H1 (cell line): ENCODE measurements around the gene CHAD.

Experiments
- CEBPB ChIP-seq: IDR thresholded peaks from 2 replicates; pipeline ENCODE4 v1.6.1; 2012; ENCODE audit warnings: low read depth, low read length
- EGR1 ChIP-seq: IDR thresholded peaks from 2 replicates; pipeline ENCODE4 v1.6.1; 2011; ENCODE audit warnings: low read depth, low read length, borderline replicate concordance
- EP300 ChIP-seq, 2 experiments: IDR thresholded peaks; 1 replicate in 1 of 2; 2 replicates in 1 of 2; pipeline ENCODE4 v1.6.1; 2011 to 2012; ENCODE audit warnings: low read depth in 2 of 2, low read length in 2 of 2, mild to moderate bottlenecking in 2 of 2, borderline replicate concordance in 1 of 2, inconsistent platforms in 1 of 2, moderate library complexity in 1 of 2
- EZH2 ChIP-seq: fragments of 200-600 bp; sonication (generic); IDR thresholded peaks from 2 replicates; pipeline ENCODE4 v1.7.1; 2012; ENCODE audit warnings: low read depth, mild to moderate bottlenecking, moderate library complexity, low read length, inconsistent platforms; ENCODE audit not compliant: severe bottlenecking
- GABPA ChIP-seq: IDR thresholded peaks from 2 replicates; pipeline ENCODE4 v1.6.1; 2011; ENCODE audit warnings: mild to moderate bottlenecking, low read length, moderate library complexity, borderline replicate concordance; ENCODE audit not compliant: insufficient read depth
- JUN ChIP-seq: IDR thresholded peaks from 2 replicates; pipeline ENCODE4 v1.6.1; 2011; ENCODE audit warnings: low read depth, mild to moderate bottlenecking, improper control_type of control experiment, low read length
- NRF1 ChIP-seq: IDR thresholded peaks from 2 replicates; pipeline ENCODE4 v1.6.1; 2011; ENCODE audit warnings: mild to moderate bottlenecking, low read depth, low read length, improper control_type of control experiment
- POLR2A ChIP-seq, 2 experiments: IDR thresholded peaks; 1 replicate in 1 of 2; 2 replicates in 1 of 2; pipeline ENCODE4 v1.6.1; 2011; ENCODE audit warnings: low read depth in 2 of 2, low read length in 2 of 2, mild to moderate bottlenecking in 2 of 2; ENCODE audit errors: control extremely low read depth in 1 of 2
- POLR2AphosphoS5 ChIP-seq: IDR thresholded peaks from 2 replicates; pipeline ENCODE4 v1.6.1; 2011; ENCODE audit warnings: low read depth, low read length
- SAP30 ChIP-seq: fragments of 300-600 bp; sonication (generic); IDR thresholded peaks from 2 replicates; pipeline ENCODE4 v1.7.1; 2012; ENCODE audit warnings: low read length, moderate library complexity, mild to moderate bottlenecking, inconsistent platforms; ENCODE audit not compliant: insufficient read depth, insufficient replicate concordance
- SP4 ChIP-seq: IDR thresholded peaks from 2 replicates; pipeline ENCODE4 v1.6.1; 2012; ENCODE audit warnings: low read length, inconsistent platforms
- SUZ12 ChIP-seq: fragments of 200-600 bp; sonication (generic); IDR thresholded peaks from 2 replicates; pipeline ENCODE4 v1.6.1; 2012; ENCODE audit warnings: mild to moderate bottlenecking, inconsistent platforms, low read length, moderate library complexity, mixed read lengths
- TCF12 ChIP-seq: IDR thresholded peaks from 2 replicates; pipeline ENCODE4 v1.6.1; 2011; ENCODE audit warnings: low read depth, mild to moderate bottlenecking, low read length
- TF ChIP-seq, protein P1 (sequence below), 3 experiments: IDR thresholded peaks; 1 replicate in 2 of 3; 2 replicates in 1 of 3; pipeline versions ENCODE4 v1.5.1 to v1.6.1; 2011; ENCODE audit warnings: low read length in 3 of 3, mild to moderate bottlenecking in 3 of 3, inconsistent platforms in 2 of 3, low read depth in 1 of 3, moderate library complexity in 1 of 3; ENCODE audit not compliant: insufficient read depth in 1 of 3; ENCODE audit errors: control extremely low read depth in 1 of 3

DNA sequence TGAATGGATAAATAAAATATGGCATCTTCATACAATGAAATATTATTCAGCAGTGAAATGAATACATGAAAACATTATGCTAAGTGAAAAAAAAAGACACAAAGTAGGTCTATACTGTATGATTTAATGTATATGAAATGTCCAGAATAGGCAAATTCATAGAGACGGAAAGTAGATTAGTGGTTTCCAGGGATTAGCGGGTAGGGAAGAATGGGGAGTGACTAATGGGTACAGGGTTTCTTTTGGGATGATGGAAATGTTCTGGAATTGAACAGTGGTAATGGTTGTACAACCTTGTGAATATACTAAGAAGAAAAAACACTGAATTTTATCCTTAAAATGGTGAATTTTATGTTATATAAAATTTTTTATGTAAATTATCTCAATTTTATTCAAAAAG is 31.0 kb upstream of the CHAD start:
- TF ChIP-seq, protein P1, sequence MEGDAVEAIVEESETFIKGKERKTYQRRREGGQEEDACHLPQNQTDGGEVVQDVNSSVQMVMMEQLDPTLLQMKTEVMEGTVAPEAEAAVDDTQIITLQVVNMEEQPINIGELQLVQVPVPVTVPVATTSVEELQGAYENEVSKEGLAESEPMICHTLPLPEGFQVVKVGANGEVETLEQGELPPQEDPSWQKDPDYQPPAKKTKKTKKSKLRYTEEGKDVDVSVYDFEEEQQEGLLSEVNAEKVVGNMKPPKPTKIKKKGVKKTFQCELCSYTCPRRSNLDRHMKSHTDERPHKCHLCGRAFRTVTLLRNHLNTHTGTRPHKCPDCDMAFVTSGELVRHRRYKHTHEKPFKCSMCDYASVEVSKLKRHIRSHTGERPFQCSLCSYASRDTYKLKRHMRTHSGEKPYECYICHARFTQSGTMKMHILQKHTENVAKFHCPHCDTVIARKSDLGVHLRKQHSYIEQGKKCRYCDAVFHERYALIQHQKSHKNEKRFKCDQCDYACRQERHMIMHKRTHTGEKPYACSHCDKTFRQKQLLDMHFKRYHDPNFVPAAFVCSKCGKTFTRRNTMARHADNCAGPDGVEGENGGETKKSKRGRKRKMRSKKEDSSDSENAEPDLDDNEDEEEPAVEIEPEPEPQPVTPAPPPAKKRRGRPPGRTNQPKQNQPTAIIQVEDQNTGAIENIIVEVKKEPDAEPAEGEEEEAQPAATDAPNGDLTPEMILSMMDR (IDR thresholded peaks at IDR 0.05; ENCODE audit: control extremely low read depth in 1 of 3, insufficient read depth in 1 of 3, low read depth in 1 of 3, low read length in 3 of 3), result no peak
- TF ChIP-seq GABPA (no peak), POLR2A (IDR thresholded peaks at IDR 0.05; ENCODE audit: control extremely low read depth in 1 of 2, low read depth in 2 of 2, low read length in 2 of 2) (no peak), SP4 (no peak), CEBPB (no peak), EP300 (IDR thresholded peaks at IDR 0.05; ENCODE audit: borderline replicate concordance in 1 of 2, low read depth in 2 of 2, low read length in 2 of 2) (no peak), EZH2 (no peak), EGR1 (no peak), NRF1 (no peak), POLR2AphosphoS5 (no peak), SUZ12 (no peak), TCF12 (no peak), SAP30 (no peak), JUN (no peak)
